ENCODE measurements around the gene TMEM253. TPM values are rescaled to one million over a fixed set of nuclear protein-coding genes. Genes with fewer than 3 reads are reported as not detected.
A peak's percentile ranks its signal among the peaks of the same experiment; 100 is the strongest.

TMEM253 gene
- total and polyA plus RNA-seq, 9 of the 15 experiments (the other 6 are each of a cell fraction or from before 2014, with no cell fraction given), result 0.11 to 0.61 (median 0.26) TPM; not detected in 3

GRCh38 chr14:21123429-21123828 lies 22.6 kb downstream of the TMEM253 start (continued):
- TF ChIP-seq ZNF395 (CRISPR knock-in tag; IDR thresholded peaks at IDR 0.05) (no peak), MAFG (tag; conservative IDR thresholded peaks at IDR 0.05) (no peak), ZBTB33 (CRISPR knock-in tag; IDR thresholded peaks at IDR 0.05) (no peak)

- POLR2A ChIA-PET, result no interaction called here
- FAIRE-seq, result no peak
- TF ChIP-seq CHD4 (IDR thresholded peaks at IDR 0.05; ENCODE audit: insufficient read depth, insufficient replicate concordance, low read depth, low read length, poor library complexity, severe bottlenecking), result no peak
- no peak for TF ChIP-seq PRPF4 (IDR thresholded peaks at IDR 0.05; ENCODE audit: insufficient read depth, low read depth, low read length, poor library complexity, severe bottlenecking)
- TF ChIP-seq ZNF696 (CRISPR knock-in tag; conservative IDR thresholded peaks at IDR 0.05), result no peak
- TF ChIP-seq CBX8 (IDR thresholded peaks at IDR 0.05; ENCODE audit: borderline replicate concordance, extremely low read depth, low read depth, low read length, poor library complexity, severe bottlenecking), result no peak
- TF ChIP-seq SRF (CRISPR knock-in tag; IDR thresholded peaks at IDR 0.05), result no peak
- no peak for TF ChIP-seq ZNF75A (CRISPR knock-in tag; IDR thresholded peaks at IDR 0.05)
- no peak for TF ChIP-seq ETS2 (tag; IDR thresholded peaks at IDR 0.05; ENCODE audit: borderline replicate concordance, poor library complexity, severe bottlenecking)
- TF ChIP-seq ZNF239 (CRISPR knock-in tag; IDR thresholded peaks at IDR 0.05), result no peak
- TF ChIP-seq TEAD4 (IDR thresholded peaks at IDR 0.05; ENCODE audit: low read length), result no peak
- TF ChIP-seq TEAD4 (CRISPR knock-in tag; IDR thresholded peaks at IDR 0.05; ENCODE audit: borderline replicate concordance), result no peak
- TF ChIP-seq ZBTB33 (CRISPR knock-in tag; IDR thresholded peaks at IDR 0.05), result no peak
- no peak for TF ChIP-seq RB1 (IDR thresholded peaks at IDR 0.05; ENCODE audit: low read depth)
- no peak for TF ChIP-seq SRSF3 (IDR thresholded peaks at IDR 0.05; ENCODE audit: insufficient read depth, low read length)
These were observed 33.0 kb downstream of the TMEM253 start for GRCh38 chr14:21133901-21134300.

More at GRCh38 chr14:21133901-21134300, 33.0 kb downstream of the TMEM253 start:
- no peak overlapping the region for H3K27ac ChIP-seq (ENCODE audit: extremely low read depth, low read depth, low read length)
- H3K4me3 ChIP-seq, result no peak overlapping the region
- BruUV-seq (replicated peaks), result no TSS peak
- CTCF ChIA-PET (ENCODE audit: low intra/inter-chr PET ratio), result no interaction called here
- no peaks in the 10 kb centered on the region for H3K9me3 ChIP-seq (replicated peaks; ENCODE audit: control insufficient read depth, insufficient read depth, low read depth, low read length)
- no peaks in the 10 kb centered on the region for H3K36me3 ChIP-seq (ENCODE audit: control insufficient read depth, insufficient read depth, low read length)
- no peak overlapping the region for H3K9ac ChIP-seq (ENCODE audit: insufficient read depth in 1 of 2, low read depth in 2 of 2, low read length in 2 of 2)
- no peaks in the 10 kb centered on the region for H4K20me1 ChIP-seq (replicated peaks; ENCODE audit: control insufficient read depth, insufficient read depth, low read length)
- in situ Hi-C loops (cut with MboI) (no loop called here), intact Hi-C loops (cut with micrococcal nuclease) (loop anchor here (2.0 kb wide), 1 partner anchor 27 kb away; no protein-coding TSS in a partner anchor)
- H3K4me1 ChIP-seq (replicated peaks in 1 of 2; ENCODE audit: control insufficient read depth in 2 of 2, insufficient read depth in 2 of 2, low read length in 2 of 2), result no peaks in the 10 kb centered on the region; a peak in 1 of 5 replicates
- ATAC-seq (0 out of 3 replicates have a peak, but pooled peaks have one; percentile 34), DNase-seq (ENCODE audit: extremely low read depth in 1 of 4, low spot score in 3 of 4) (no peak)
- no peaks in the 10 kb centered on the region for H3K27me3 ChIP-seq (ENCODE audit: control insufficient read depth in 2 of 2, insufficient read depth in 2 of 2, low read length in 2 of 2)
- peak overlapping the region; percentile 49; the same call in 1 of the 2 replicates for H2AFZ ChIP-seq (ENCODE audit: low read depth, low read length)
- no peaks in the 10 kb centered on the region for H3K9me1 ChIP-seq (ENCODE audit: control insufficient read depth, insufficient read depth, low read length)
- H3K4me2 ChIP-seq (ENCODE audit: insufficient read depth, low read length), result no peak overlapping the region
- WGBS (ENCODE audit: insufficient coverage, low coverage, missing lambda C conversion rate), result 13% methylated on average over 1 of the region's 1 CpG
- H3K79me2 ChIP-seq (ENCODE audit: control insufficient read depth, insufficient read depth, low read length), result no peaks in the 10 kb centered on the region

Data from K562 (cell line).